GM12891 (cell line): ENCODE results near the gene CRYM.
A peak's percentile ranks its signal among the peaks of the same experiment; 100 is the strongest.
"Not testable (repeated sequence)": the region's sequence is repeated elsewhere in the genome, so short reads cannot be mapped to it uniquely, and the experiment has no call there.

Experiments
- DNase-seq: peaks from one replicate; pipeline ENCODE4 v3.0.0; 2011; ENCODE audit warnings: low spot score; ENCODE audit not compliant: insufficient read length
- FAIRE-seq: peaks from 2 replicates; lab custom pipeline; 2011; peaks lifted over from hg19 to GRCh38; lab: Jason Lieb, UNC
- PAX5 ChIP-seq: IDR thresholded peaks from 2 replicates; pipeline ENCODE4 v1.6.1; 2011; ENCODE audit warnings: low read length, moderate library complexity, mild to moderate bottlenecking; ENCODE audit not compliant: insufficient read depth, severe bottlenecking
- POLR2A ChIP-seq: IDR thresholded peaks from 2 replicates; pipeline ENCODE4 v1.6.1; 2011; ENCODE audit warnings: low read depth, low read length, control low read depth
- POLR2AphosphoS5 ChIP-seq: IDR thresholded peaks from 2 replicates; pipeline ENCODE4 v1.6.1; 2011; ENCODE audit warnings: low read depth, low read length, control low read depth
- POU2F2 ChIP-seq: IDR thresholded peaks from 2 replicates; pipeline ENCODE4 v1.6.1; 2011; ENCODE audit warnings: low read depth, mild to moderate bottlenecking, control low read depth, low read length, moderate library complexity
- SPI1 ChIP-seq: IDR thresholded peaks from 2 replicates; pipeline ENCODE4 v1.6.1; 2011; ENCODE audit warnings: low read depth, low read length, control low read depth
- TAF1 ChIP-seq: IDR thresholded peaks from 2 replicates; pipeline ENCODE4 v1.6.1; 2011; ENCODE audit warnings: low read depth, low read length, control low read depth

The CRYM gene

DNA sequence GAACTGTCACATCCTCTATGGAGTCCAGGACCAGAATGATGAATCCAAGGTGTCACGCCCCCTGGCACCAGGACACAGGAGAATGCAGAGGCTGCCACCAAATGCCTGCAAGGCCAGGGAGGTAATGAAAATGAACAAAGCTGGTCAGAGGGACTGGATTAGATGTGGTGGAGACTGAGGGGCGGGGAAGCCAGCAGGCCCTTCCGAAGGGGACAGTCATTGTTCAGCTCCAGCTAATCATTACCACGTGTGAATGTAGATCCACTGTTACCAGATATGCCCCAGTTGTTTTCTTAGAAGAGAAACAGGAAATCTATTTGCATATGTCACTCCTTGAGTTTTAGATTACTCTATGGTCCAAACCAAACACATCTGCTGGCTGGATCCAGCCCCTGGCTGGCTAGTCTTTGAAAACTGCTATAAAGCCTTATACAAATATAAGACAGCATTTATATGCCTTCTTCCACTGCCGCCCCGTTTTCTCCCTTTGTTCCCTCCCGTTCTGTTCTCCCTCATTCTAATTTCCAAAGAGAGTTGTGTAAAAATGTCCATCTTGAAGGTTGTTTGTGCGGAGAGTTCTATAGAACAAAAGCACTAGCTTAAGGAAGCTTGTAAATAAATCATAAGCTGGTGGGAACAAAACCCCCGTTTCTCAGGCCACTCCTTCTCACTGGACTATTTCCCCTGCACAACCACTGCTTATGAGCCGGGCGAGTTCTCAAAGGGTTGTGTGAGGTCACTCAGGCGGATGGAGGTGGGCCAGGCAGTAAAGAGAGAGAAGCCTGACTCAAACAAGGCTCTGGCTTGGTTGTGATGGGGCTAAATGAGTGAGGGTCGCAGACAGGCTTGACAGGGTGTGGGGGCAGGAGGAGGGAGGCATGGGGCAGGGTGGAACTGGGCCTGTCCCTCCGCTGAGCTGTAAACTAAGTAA lies 14.2 kb downstream of the CRYM start:
- FAIRE-seq (peak; percentile 13), DNase-seq (peak; percentile 37)
- TF ChIP-seq TAF1: no peak
- TF ChIP-seq POU2F2: peak; percentile 86; the same call in 1 of the 2 replicates

DNA sequence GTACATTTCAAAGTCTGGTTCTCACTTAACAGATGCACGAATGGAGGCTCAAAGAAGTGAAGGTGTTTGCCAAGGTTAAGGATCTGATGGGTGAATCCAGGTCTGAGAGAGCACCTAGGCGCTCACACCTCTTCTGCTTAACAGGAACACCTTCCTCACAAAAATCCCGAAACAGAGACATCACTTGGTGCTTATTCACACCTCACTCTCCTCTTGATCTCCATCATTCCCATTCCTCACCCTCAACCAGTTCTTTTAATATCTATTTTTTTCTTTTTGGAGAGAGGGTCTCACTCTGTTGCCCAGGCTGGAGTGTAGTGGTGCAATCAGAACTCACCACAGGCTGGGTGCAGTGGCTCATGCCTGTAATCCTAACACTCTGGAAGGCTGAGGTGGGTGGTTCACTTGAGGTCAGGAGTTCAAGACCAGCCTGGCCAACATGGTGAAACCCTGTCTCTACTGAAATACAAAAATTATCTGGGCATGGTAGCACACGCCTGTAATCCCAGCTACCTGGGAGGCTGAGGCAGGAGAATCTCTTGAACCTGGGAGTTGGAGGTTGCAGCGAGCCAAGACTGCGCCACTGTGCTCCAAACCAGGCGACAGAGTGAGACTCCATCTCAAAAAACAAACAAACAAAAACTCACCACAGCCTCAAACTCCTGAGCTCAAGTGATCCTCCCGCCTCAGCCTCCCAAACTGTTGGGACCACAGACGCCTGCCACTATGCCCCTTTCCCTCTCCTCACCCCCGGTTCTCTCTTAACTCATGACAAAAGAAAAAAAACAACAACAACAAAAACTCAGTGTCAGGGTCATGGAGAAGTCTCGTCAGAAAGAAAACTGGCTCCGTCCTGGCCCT lies 15.1 kb downstream of the CRYM start:
- DNase-seq: no peak
- TF ChIP-seq SPI1 (no peak), POLR2A (no peak), POU2F2 (no peak), POLR2AphosphoS5 (no peak), PAX5 (no peak), TAF1 (no peak)
- FAIRE-seq: no peak

DNA sequence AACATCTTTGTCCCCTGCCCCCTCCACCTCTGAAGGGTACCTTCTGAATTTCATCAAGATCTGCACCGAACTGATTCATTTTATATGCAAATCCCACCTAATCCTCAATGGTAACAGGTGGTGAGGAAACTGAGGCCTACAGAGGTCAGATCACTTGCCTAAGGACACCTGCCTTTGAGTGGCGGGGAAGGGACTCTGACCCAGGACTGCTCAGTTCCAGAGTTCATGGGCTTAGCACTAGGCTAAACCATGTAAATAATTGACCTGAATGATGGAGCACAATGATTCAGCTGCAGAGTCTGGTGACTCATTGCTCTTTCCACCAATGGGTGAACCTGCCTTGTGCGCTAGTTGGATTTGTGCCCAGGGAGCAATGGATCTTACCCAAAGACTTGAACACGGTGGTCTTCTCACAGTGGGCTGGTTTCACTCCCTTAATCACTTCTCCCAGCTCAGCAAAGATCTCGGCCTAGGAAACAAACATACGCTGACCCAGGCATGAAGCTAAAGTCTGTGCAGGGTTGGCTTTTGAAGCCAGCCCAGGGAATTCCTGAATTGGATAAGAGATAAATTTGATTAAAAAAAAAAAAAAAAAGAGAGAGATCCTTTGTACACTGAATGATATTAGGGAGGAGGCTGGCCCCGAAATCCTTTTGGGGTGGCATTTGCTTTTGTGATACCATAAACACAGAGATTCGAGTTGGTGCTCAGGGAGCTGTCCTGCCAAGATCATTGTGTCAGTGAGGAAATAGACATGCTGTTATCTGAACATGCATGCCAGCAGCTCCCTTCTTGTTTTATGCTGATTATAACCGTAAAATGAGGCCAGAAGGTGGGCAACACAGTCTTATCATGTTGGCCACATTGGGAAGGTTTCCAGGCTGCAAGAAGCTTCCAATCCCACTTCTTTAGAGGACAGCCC lies 17.0 kb downstream of the CRYM start:
- TF ChIP-seq SPI1 (no peak), TAF1 (no peak), POLR2AphosphoS5 (no peak), PAX5 (no peak), POU2F2 (no peak), POLR2A (no peak)
- no peak for DNase-seq
- no peak for FAIRE-seq

DNA sequence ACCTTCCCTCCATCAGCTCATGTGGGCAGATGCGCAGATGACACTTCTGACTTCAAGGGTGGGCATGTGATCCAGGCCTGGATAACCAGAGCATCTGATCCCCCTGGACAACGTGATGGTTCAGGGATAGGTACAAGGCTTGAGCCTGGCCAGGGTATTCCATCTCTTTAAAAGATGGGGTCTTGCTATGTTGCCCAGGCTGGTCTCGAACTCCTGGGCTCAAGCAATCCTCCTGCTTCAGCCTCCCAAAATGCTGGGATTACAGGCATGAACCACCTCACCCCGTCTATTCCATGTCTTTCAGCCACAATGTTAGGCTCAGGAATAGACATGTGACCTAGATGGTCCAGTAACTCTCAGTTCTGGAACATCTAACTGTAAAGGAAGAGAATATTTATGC lies 20.8 kb downstream of the CRYM start:
- TF ChIP-seq POLR2A: no peak
- TF ChIP-seq POU2F2: no peak
- no peak for TF ChIP-seq TAF1
- no peak for TF ChIP-seq POLR2AphosphoS5
- TF ChIP-seq PAX5: no peak
- no peak for TF ChIP-seq SPI1
- FAIRE-seq (no peak), DNase-seq (no peak)

DNA sequence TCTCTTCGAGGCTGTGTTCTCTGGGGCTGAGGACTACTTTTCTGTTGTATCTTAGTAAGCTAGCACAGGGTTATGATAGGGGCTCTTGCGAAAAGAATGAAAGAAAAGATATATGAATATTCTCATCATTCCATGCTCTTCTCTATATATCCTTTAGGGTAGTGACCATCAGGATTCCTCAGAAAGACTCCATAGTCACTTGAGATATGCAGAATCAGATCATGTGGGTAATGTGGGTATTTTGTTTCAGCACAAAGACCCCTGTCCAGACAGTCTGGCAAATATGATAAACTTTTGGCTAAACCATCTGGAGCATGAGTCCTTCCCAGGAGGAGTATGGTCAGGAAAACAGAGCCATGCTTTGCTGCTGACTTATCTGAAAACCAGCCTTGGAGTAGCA lies 21.5 kb downstream of the CRYM start:
- TF ChIP-seq PAX5 (no peak), POLR2A (no peak), POLR2AphosphoS5 (no peak), POU2F2 (no peak), SPI1 (no peak), TAF1 (no peak)
- DNase-seq (no peak), FAIRE-seq (no peak)

DNA sequence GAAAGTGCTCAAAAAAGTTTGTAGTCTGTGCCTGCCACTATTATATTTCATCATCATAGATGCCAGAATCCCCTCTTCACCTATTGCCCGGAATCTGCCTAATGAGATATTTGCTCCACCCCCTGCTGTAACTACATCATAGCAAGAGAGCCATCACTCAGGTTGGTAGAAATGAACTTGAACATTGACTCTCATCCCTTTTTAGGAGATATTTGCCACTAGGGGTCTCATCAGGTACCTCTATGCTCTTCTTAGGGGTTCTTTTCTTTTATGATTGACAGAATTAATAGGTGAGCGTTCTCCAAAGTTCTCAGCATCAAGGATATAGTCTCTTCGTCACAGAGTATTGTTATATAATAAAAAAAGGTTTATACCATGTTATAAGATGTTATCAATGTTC lies 24.6 kb downstream of the CRYM start:
- FAIRE-seq: no peak
- DNase-seq: no peak
- no peak for TF ChIP-seq TAF1
- TF ChIP-seq SPI1: no peak
- no peak for TF ChIP-seq POU2F2
- no peak for TF ChIP-seq PAX5
- TF ChIP-seq POLR2AphosphoS5: no peak
- no peak for TF ChIP-seq POLR2A

DNA sequence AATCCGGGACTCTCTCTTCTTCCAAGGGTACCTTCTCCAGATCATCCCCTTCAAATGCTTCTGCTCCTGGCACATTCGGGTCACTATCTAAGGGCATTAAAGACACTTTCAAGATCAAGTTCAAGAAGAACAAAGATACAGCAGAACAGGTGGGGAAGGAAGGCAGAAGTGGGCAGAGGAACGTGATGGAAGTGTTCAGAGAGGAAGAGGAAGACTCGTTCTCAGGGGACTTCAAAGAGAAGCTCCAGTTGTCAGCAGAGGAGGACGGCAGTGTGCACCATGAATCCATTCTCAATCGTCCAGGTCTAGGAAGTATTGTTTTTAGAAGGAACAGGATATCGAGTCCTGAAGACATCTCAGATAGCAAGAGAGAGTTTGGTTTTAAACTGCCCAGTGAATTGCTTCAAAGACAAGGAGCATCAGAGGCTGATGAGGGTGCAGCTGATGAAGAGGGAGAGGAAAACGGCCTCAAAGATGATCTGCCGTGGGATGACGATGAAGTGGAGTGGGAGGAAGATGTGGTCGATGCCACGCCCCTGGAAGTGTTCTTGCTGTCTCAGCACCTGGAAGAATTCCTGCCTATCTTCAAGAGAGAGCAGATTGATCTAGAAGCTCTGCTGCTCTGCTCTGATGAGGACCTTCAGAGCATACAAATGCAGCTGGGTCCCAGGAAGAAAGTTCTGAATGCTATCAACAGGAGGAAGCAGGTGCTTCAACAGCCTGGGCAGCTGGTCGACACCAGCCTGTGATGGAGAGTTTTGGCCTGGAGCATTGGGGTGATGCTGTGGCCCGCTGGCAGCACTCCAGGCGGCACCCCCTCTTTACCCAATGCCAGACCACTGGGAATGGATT lies 27.8 kb downstream of the CRYM start:
- no peak for TF ChIP-seq POLR2AphosphoS5
- no peak for TF ChIP-seq POLR2A
- DNase-seq (no peak), FAIRE-seq (no peak)

DNA sequence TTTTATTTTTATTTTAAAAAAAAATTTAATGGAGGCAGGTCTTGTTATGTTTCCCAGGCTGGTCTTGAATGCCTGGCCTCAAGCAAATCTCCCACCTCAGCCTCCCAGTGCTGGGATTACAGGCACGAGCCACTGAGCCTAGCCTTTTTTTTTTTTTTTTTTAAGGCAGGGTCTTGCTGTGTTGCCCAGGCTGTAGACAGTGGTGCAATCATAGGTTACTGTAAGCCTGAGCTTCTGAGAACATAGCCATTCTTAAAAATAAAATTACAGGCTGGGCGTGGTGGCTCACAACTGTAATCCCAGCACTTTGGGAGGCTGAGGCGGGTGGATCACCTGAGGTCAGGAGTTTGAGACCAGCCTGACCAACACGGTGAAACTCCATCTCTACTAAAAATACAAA lies 29.9 kb downstream of the CRYM start:
- not testable (repeated sequence) for FAIRE-seq, DNase-seq
